ENCODE data around the gene HOXC12. TPM values are rescaled to one million over a fixed set of nuclear protein-coding genes. Genes with fewer than 3 reads are reported as not detected.

HOXC12 gene
- total RNA-seq (ENCODE audit: insufficient read depth, low replicate concordance), result not detected

- no peak for DNase-seq (ENCODE audit: low spot score)
Observed at GRCh38 chr12:53954694-53955035, at the start of gene HOXC12. HOXC12 (plus strand) TSS chr12:53954903; CDS start chr12:53954930, 27 bp downstream.

GRCh38 chr12:53907103-53907502 lies 47.6 kb upstream of the HOXC12 start:
- DNase-seq (ENCODE audit: low spot score), result no peak

- DNase-seq (ENCODE audit: low spot score), result no peak
Observed at GRCh38 chr12:53916788-53917655, 37.7 kb upstream of the HOXC12 start.

GRCh38 chr12:53924521-53925405 lies 29.9 kb upstream of the HOXC12 start:
- DNase-seq (ENCODE audit: low spot score), result no peak

GRCh38 chr12:53927220-53928029 lies 27.3 kb upstream of the HOXC12 start:
- DNase-seq (ENCODE audit: low spot score), result no peak

GRCh38 chr12:53928054-53928835 lies 26.5 kb upstream of the HOXC12 start:
- no peak for DNase-seq (ENCODE audit: low spot score)

GRCh38 chr12:53929527-53929926 lies 25.2 kb upstream of the HOXC12 start:
- no peak for DNase-seq (ENCODE audit: low spot score)

- no peak for DNase-seq (ENCODE audit: low spot score)
Observed at GRCh38 chr12:53930591-53931255, 24.0 kb upstream of the HOXC12 start.

- no peak for DNase-seq (ENCODE audit: low spot score)
Observed at GRCh38 chr12:53931844-53932581, 22.7 kb upstream of the HOXC12 start.

- DNase-seq (ENCODE audit: low spot score), result no peak
Observed at GRCh38 chr12:53932915-53933314, 21.8 kb upstream of the HOXC12 start.

- DNase-seq (ENCODE audit: low spot score), result no peak
Observed at GRCh38 chr12:53935383-53936341, 19.0 kb upstream of the HOXC12 start.

GRCh38 chr12:53937099-53937498 lies 17.6 kb upstream of the HOXC12 start:
- DNase-seq (ENCODE audit: low spot score), result no peak

- DNase-seq (ENCODE audit: low spot score), result no peak
Observed at GRCh38 chr12:53937596-53938325, 16.9 kb upstream of the HOXC12 start.

- peak; percentile 95 for DNase-seq (ENCODE audit: low spot score)
Observed at GRCh38 chr12:53938326-53939140, 16.2 kb upstream of the HOXC12 start, which contains the start of gene HOXC13. HOXC13 (plus strand) TSS chr12:53938831; CDS start chr12:53938907, 76 bp downstream.

- peak; percentile 66 for DNase-seq (ENCODE audit: low spot score)
Observed at GRCh38 chr12:53939141-53940108, 15.3 kb upstream of the HOXC12 start.
